ENCODE results near the gene GTF2IRD1. TPM values are rescaled to one million over a fixed set of nuclear protein-coding genes. Genes with fewer than 3 reads are reported as not detected.
"Not testable (repeated sequence)": the region's sequence is repeated elsewhere in the genome, so short reads cannot be mapped to it uniquely, and the experiment has no call there.

Gene GTF2IRD1
- total RNA-seq, 1 donor from 2014 or later, result 0.67 TPM

GRCh38 chr7:74418538-74418937 lies 35.2 kb upstream of the GTF2IRD1 start:
- ATAC-seq (ENCODE audit: low read depth) (no peak), DNase-seq (no peak)
- Mint-ChIP-seq H3K4me3 (no peak overlapping the region), H3K4me1 (no peaks in the 10 kb centered on the region), H3K9me3 (no peaks in the 10 kb centered on the region), H3K27me3 (no peaks in the 10 kb centered on the region), H3K27ac (no peak overlapping the region), H3K36me3 (ENCODE audit: low read depth) (no peaks in the 10 kb centered on the region)
- TF ChIP-seq CTCF (IDR thresholded peaks at IDR 0.05), result no peak
- CTCF ChIA-PET, result interaction anchor here (0.8 to 1.2 kb wide), 5 partner anchors 8 to 212 kb away, joined by 3 to 6 read pairs (median 3); no protein-coding TSS in a partner anchor
- intact Hi-C loops (cut with micrococcal nuclease), result no loop called here
- POLR2A ChIA-PET, result no interaction called here

GRCh38 chr7:74419232-74419631 lies 34.5 kb upstream of the GTF2IRD1 start:
- H3K4me3 Mint-ChIP-seq; intact Hi-C loops (cut with micrococcal nuclease); H3K9me3 Mint-ChIP-seq; H3K36me3 Mint-ChIP-seq (ENCODE audit: low read depth); ATAC-seq (ENCODE audit: low read depth); H3K27me3 Mint-ChIP-seq; H3K4me1 Mint-ChIP-seq; H3K27ac Mint-ChIP-seq; DNase-seq: not testable (repeated sequence)
- ChIA-PET CTCF (interaction anchor here (1.2 kb wide), 1 partner anchor 9 kb away, joined by 6 read pairs; no protein-coding TSS in a partner anchor), POLR2A (interaction anchor here (0.7 kb wide), 1 partner anchor 264 kb away, joined by 3 read pairs; no protein-coding TSS in a partner anchor)

GRCh38 chr7:74420006-74420405 lies 33.7 kb upstream of the GTF2IRD1 start:
- ATAC-seq (ENCODE audit: low read depth), result no peak
- POLR2A ChIA-PET, result no interaction called here
- no peak for DNase-seq
- Mint-ChIP-seq H3K27me3 (no peaks in the 10 kb centered on the region), H3K27ac (no peak overlapping the region), H3K36me3 (ENCODE audit: low read depth) (no peaks in the 10 kb centered on the region), H3K4me1 (no peaks in the 10 kb centered on the region), H3K9me3 (no peaks in the 10 kb centered on the region), H3K4me3 (no peak overlapping the region)
- intact Hi-C loops (cut with micrococcal nuclease), result no loop called here
- CTCF ChIA-PET, result interaction anchor here (0.7 kb wide), 1 partner anchor 30 kb away, joined by 4 read pairs; no protein-coding TSS in a partner anchor
- no peak for TF ChIP-seq CTCF (IDR thresholded peaks at IDR 0.05)

GRCh38 chr7:74424291-74424880 lies 29.3 kb upstream of the GTF2IRD1 start:
- H3K27me3 Mint-ChIP-seq, result no peaks in the 10 kb centered on the region
- ChIA-PET CTCF (no interaction called here), POLR2A (no interaction called here)
- H3K4me3 Mint-ChIP-seq, result no peak overlapping the region
- no peaks in the 10 kb centered on the region for H3K9me3 Mint-ChIP-seq
- no peak for TF ChIP-seq CTCF (IDR thresholded peaks at IDR 0.05)
- no peaks in the 10 kb centered on the region for H3K4me1 Mint-ChIP-seq
- intact Hi-C loops (cut with micrococcal nuclease), result no loop called here
- H3K27ac Mint-ChIP-seq, result no peak overlapping the region
- no peak for ATAC-seq (ENCODE audit: low read depth)
- no peaks in the 10 kb centered on the region for H3K36me3 Mint-ChIP-seq (ENCODE audit: low read depth)
- DNase-seq, result no peak

GRCh38 chr7:74428023-74428422 lies 25.7 kb upstream of the GTF2IRD1 start:
- no peak for TF ChIP-seq CTCF (IDR thresholded peaks at IDR 0.05)
- CTCF ChIA-PET, result no interaction called here
- POLR2A ChIA-PET, result no interaction called here
- Mint-ChIP-seq H3K4me3 (no peak overlapping the region), H3K9me3 (no peaks in the 10 kb centered on the region), H3K4me1 (no peaks in the 10 kb centered on the region), H3K27ac (no peak overlapping the region), H3K36me3 (ENCODE audit: low read depth) (no peaks in the 10 kb centered on the region), H3K27me3 (no peaks in the 10 kb centered on the region)
- DNase-seq, result no peak
- intact Hi-C loops (cut with micrococcal nuclease), result no loop called here
- ATAC-seq (ENCODE audit: low read depth), result no peak
